Measurements from ENCODE around the gene ARHGAP15.

The ARHGAP15 gene

DNA sequence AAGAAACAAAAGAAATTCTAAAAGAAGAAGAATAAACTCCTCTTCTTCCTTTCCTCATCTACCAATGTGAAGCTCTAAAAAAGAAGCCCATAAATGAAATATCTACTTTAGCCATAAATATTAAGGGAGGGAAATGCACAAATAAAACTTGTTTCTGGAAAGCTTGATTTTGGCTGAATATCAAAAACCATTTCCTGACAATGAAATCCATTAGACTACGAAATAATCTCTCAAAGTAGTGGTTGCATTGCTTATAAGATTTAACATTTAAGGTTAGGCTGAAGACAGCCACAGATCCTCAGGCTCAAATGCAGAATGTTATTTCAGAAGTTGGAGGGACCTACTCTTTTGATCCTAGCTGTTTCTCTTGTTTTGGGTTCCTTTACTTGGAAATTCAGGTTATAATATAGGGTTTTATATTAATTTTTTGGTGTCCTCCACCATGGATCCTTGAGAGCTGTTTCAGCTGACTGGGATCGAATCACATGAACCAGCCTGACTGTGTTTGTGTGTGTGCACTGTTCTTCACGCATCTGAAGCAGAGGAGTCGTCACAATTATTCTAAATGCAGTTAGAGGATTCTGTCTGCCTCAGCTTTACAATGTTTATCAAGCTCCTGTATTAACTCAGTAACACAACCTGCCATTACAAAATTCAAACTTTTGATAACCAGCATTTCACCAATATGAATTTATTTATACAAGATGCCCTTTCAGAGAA, 474.8 kb downstream of the ARHGAP15 start:
- FAIRE-seq: no peak

GRCh38 chr2:143604566-143604959, 475.3 kb downstream of the ARHGAP15 start:
- FAIRE-seq: no peak

DNA sequence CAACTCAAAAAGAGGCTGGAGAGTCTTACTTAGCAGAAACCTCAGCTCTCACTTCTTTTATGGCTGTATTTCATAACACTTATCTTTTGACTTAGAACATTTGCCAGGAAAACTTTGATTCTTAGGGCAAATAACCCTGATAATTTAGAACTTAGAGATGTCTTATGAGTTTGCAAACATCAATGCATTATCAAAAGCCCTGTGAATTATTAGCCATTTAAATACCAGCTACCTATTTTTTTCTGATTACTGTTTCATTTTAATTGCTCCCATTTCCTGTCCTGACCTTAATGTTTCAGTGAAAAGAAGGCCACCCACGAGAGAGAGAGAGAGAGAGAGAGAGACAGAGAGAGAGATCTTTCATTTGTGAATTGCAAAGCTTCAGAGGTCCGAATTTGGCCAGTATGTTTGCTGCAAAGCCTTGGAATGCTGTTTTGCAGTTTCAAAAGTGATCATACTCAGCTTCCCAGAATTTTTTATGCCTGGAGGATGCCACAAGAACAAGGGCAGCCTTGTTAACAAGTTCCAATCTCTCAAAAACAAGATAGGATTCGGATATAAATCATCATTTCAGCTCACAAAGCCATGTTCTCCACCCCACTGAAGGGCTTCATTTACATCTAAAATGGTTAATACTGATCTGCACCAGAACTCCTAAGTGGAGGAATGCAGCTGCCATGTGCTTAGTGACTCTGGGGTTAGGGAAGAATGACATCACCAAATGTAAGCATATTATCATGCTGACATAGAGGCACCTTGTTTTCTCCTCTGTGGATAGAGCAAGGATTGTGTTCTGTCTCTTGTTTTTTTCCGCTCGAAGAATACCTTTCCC, 478.2 kb downstream of the ARHGAP15 start:
- no peak for FAIRE-seq

GRCh38 chr2:143608063-143608423, 478.8 kb downstream of the ARHGAP15 start:
- no peak for FAIRE-seq

DNA sequence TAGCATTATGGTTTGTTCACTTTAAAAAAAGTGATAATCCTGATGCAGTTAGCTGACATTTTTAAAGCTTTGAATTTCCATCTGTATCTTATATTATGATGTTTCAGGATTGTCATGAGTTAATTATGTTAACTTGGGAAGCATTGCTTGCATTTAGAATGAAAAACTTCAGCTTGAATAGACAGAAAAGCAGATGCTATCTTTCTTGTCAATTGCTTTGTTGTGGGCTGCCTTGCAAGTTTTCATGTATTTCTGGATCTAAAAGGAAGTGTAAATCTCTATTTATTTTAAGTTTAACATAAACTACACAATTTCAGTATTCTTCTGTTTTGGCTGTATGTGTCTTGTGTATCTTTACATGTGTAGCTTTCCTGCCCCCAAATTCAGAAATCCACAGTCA, 479.5 kb downstream of the ARHGAP15 start:
- FAIRE-seq: no peak

DNA sequence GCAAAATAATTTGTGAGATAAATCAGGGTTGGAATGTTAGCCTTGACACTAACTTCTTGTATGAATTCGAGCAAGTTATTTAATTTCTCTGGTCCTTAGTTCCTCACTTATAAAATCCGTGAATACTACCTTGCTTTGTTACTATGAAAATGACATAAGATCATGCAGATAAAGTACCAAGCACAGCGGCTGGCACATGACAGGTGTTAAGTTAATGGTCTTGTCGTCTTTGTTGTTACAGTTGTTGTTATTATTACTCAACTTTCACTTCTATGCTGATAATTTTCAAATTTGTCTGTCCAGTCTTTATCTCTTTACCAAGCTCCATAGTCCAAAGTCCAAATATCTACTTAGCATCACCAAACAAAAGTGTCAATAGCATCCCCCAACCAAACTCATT, 482.1 kb downstream of the ARHGAP15 start:
- no peak for FAIRE-seq

- no peak for FAIRE-seq
Measured at GRCh38 chr2:143615562-143615961, 486.3 kb downstream of the ARHGAP15 start.

GRCh38 chr2:143616452-143616851, 487.2 kb downstream of the ARHGAP15 start:
- FAIRE-seq: no peak

DNA sequence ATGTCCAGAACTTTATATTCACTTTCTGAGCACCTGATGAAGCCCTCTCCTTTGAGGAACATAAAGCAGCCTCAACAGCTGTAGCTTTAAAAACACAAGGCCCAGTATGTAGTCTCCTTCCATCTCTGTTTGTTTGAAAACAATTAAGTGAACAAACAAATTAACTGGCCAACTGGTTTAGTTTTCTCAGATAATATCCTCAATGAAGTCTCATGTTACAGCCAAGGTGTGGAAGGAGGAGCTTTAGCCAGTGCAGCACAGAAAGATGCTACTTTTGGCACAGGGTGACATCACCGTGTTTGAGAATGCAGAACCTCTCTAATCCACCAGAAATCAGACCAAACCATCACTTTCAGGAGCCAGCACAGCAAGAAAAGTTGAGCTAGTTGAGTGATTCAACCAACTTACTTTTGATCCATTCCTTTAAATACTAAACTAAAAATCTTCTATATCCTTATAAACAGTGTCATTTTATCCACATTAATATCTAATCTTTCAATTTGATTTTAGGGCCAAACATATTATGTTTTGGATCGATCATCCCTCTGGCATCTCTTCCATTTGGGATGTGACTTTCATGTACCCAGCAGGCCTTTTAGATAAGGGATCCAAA, 488.7 kb downstream of the ARHGAP15 start:
- FAIRE-seq: no peak

GRCh38 chr2:143622106-143622505, 492.9 kb downstream of the ARHGAP15 start:
- no peak for FAIRE-seq

- no peak for FAIRE-seq
Measured at GRCh38 chr2:143623231-143623908, 494.2 kb downstream of the ARHGAP15 start.

DNA sequence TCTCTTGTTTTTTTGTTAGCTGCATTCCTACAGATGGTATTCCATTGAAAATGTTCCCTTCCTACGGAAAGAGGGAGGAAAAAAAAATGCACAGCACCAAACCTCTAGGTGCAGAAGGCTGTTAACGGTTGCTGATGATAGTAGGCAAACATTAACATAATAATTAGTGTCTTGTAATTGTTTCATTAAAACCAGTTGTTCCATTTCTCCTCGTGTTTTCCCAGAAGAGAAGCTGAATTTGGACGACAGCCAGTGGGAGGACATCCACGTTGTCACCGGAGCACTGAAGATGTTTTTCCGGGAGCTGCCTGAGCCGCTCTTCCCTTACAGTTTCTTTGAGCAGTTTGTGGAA, 494.7 kb downstream of the ARHGAP15 start:
- no peak for FAIRE-seq

DNA sequence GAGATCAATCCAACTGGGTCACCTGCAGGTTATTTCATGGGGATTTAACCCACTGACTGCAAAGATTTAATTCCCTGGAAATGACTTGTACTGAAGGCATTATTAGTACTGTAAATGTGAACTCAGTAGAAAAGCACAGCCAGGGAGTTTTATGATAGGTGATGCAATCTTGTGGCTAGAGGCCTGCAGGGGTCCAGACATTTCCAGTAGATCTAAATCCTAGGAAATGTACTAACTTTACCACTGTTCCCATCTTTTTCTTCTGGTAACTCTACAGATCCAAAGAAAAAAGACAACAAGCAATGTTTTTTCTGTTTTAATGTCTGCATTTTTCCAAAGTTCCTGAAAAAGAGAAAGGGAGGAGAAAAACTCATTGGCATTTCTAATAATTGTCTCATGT, 500.1 kb downstream of the ARHGAP15 start:
- no peak for FAIRE-seq

- FAIRE-seq: no peak
Measured at GRCh38 chr2:143632751-143633374, 503.6 kb downstream of the ARHGAP15 start.

DNA sequence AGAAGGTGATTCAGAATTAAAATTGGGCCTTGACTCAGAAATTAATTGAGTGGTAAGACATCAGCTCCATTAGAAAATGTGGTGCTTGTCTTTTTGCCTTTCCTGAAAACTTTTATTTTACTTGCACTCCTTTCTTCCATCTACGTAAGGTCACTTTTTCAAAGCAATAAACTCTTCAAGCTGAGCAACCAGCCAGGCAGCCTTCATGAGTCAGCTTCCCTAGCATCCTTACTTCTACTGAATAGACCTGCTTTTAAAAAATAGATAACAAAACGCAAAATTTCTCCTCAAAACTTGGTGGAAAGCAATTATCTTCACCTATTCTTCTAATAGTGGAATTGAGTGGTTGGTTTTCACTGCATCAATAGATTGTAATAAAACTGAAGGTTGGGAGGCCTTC, 504.2 kb downstream of the ARHGAP15 start:
- FAIRE-seq: no peak

DNA sequence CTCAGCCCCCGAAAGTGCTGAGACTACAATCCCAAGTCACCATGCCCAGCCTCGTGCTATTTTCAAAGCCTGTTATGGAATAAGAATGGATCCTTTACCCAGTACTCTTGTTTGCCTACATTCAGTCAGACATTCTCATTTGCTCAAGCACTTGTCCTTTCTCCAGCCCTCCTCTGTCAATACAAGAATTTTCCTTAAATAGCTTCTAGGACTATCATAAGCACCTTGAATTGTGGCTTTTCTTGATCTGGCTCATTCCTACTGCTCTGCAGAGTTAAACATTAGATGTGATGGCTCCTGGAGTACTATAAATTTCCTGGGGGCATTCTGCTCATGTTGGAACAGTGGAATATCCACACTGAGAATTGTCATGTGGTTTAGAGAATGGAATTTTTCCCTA, 506.1 kb downstream of the ARHGAP15 start:
- no peak for FAIRE-seq

- no peak for FAIRE-seq
Measured at GRCh38 chr2:143635936-143636335, 506.7 kb downstream of the ARHGAP15 start.

- no peak for FAIRE-seq
Measured at GRCh38 chr2:143640826-143641225, 511.6 kb downstream of the ARHGAP15 start.

GRCh38 chr2:143645921-143646645, 516.9 kb downstream of the ARHGAP15 start:
- no peak for FAIRE-seq

DNA sequence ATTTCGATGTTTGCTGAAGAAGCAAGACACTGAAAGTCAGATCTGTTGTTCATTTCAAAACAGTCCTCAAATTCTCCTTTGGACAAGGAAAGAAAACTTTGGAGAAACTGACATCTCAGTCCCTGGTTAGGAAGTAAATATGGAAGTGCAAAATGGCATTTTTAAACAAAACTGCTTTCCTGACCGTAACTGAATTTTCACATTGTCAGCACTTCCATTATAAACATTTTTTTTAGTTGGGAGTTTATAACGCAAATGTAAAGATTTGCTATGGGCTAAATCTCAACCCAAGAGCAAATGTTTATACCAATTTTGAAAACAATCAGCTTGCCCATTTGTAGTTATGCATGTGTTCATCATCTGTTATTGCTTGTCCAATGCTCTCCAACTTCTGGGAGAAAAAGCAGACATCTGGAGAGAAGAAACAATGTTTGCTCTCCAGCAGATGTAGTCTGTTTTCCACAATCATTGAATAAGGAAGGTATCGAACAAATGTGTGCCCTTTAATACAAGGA, 520.1 kb downstream of the ARHGAP15 start:
- no peak for FAIRE-seq

- no peak for FAIRE-seq
Measured at GRCh38 chr2:143652692-143653091, 523.5 kb downstream of the ARHGAP15 start.

- FAIRE-seq: no peak
Measured at GRCh38 chr2:143668234-143668633, 539.0 kb downstream of the ARHGAP15 start.

All from G401.6 (cell line).